ENCODE data around the gene LCNL1.

Gene LCNL1

GRCh38 chr9:137008312-137008711, 25.5 kb downstream of the LCNL1 start:
- TF ChIP-seq, protein P1, sequence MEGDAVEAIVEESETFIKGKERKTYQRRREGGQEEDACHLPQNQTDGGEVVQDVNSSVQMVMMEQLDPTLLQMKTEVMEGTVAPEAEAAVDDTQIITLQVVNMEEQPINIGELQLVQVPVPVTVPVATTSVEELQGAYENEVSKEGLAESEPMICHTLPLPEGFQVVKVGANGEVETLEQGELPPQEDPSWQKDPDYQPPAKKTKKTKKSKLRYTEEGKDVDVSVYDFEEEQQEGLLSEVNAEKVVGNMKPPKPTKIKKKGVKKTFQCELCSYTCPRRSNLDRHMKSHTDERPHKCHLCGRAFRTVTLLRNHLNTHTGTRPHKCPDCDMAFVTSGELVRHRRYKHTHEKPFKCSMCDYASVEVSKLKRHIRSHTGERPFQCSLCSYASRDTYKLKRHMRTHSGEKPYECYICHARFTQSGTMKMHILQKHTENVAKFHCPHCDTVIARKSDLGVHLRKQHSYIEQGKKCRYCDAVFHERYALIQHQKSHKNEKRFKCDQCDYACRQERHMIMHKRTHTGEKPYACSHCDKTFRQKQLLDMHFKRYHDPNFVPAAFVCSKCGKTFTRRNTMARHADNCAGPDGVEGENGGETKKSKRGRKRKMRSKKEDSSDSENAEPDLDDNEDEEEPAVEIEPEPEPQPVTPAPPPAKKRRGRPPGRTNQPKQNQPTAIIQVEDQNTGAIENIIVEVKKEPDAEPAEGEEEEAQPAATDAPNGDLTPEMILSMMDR (IDR thresholded peaks at IDR 0.05; ENCODE audit: poor library complexity, severe bottlenecking) = no peak
- no peak overlapping the region for H3K4me3 ChIP-seq (ENCODE audit: severe bottlenecking)
- no peaks in the 10 kb centered on the region for H3K36me3 ChIP-seq (ENCODE audit: low read depth)
- DNase-seq (ENCODE audit: low spot score) (no peak), ATAC-seq (ENCODE audit: low read depth) (no peak)
- no peak overlapping the region for H3K27ac ChIP-seq (ENCODE audit: poor library complexity, severe bottlenecking)
- H3K9me3 ChIP-seq (ENCODE audit: severe bottlenecking) = no peaks in the 10 kb centered on the region
- H3K27me3 ChIP-seq (ENCODE audit: insufficient read depth, poor library complexity, severe bottlenecking) = no peaks in the 10 kb centered on the region
- no peaks in the 10 kb centered on the region for H3K4me1 ChIP-seq (ENCODE audit: insufficient read depth, poor library complexity, severe bottlenecking)

DNA sequence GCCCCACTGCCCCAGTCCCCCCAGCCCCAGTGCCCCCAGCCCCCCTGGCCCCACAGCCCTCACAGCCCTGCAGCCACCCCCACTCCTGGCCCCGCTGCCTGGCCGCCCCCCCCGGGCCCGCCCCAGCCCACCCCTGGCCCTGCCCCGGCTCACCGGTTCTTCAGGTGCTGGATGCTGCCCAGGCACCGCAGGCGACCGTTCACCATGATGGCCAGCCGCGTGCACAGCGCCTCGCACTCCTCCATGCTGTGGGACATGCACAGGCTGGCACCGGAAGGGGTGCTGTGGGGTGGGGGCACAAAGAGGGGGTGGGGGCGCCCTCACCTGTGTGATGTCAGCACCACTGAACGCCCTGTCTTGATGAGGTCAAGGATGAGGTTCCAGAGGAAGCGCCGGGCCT, 26.4 kb downstream of the LCNL1 start:
- no peaks in the 10 kb centered on the region for H3K4me1 ChIP-seq (ENCODE audit: insufficient read depth, poor library complexity, severe bottlenecking)
- no peaks in the 10 kb centered on the region for H3K36me3 ChIP-seq (ENCODE audit: low read depth)
- TF ChIP-seq, protein P1 (IDR thresholded peaks at IDR 0.05; ENCODE audit: poor library complexity, severe bottlenecking) = no peak
- H3K27ac ChIP-seq (ENCODE audit: poor library complexity, severe bottlenecking) = no peak overlapping the region
- H3K9me3 ChIP-seq (ENCODE audit: severe bottlenecking) = no peaks in the 10 kb centered on the region
- H3K4me3 ChIP-seq (ENCODE audit: severe bottlenecking) = no peak overlapping the region
- no peaks in the 10 kb centered on the region for H3K27me3 ChIP-seq (ENCODE audit: insufficient read depth, poor library complexity, severe bottlenecking)
- ATAC-seq (ENCODE audit: low read depth) = no peak
- no peak for DNase-seq (ENCODE audit: low spot score)

DNA sequence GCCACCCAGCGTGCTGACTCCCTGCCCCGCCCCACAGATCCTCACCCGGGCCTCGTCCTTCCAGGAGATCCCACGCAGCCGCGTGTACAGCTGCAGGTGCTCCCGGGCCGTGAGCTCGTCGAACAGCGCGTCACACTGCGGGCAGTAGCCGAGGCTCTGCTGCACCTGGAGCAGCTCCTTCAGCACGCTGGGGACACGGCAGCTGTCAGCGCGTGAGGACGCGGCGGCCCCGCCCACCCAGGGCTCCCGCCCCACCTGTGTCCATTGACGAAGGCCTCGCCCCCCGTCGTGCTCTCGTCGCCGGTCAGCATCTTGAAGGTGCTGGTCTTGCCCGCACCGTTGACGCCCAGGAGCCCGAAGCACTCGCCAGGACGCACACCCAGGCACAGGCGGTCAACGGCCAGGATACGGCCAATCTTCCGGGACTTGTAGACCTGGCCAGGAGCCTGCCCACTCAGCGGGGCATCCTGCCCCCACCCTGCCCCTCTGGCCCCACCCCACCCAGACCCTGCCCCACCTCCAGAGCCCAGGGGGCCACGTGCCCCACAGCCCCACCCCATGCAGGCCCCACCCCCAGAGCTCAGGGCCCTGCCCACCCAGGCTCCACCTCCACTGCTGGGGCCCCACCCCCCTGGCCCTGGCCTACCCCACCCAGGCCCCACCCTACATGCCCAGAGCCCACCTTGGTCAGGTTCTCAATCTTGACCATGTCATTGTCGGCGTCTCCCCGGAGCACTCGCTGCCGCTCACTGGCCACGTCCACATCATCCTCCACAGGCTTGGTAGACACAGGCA, 27.3 kb downstream of the LCNL1 start:
- DNase-seq (ENCODE audit: low spot score) (no peak), ATAC-seq (ENCODE audit: low read depth) (no peak)
- no peaks in the 10 kb centered on the region for H3K27me3 ChIP-seq (ENCODE audit: insufficient read depth, poor library complexity, severe bottlenecking)
- no peaks in the 10 kb centered on the region for H3K36me3 ChIP-seq (ENCODE audit: low read depth)
- H3K4me1 ChIP-seq (ENCODE audit: insufficient read depth, poor library complexity, severe bottlenecking) = no peaks in the 10 kb centered on the region
- TF ChIP-seq, protein P1 (IDR thresholded peaks at IDR 0.05; ENCODE audit: poor library complexity, severe bottlenecking) = no peak
- no peak overlapping the region for H3K4me3 ChIP-seq (ENCODE audit: severe bottlenecking)
- H3K9me3 ChIP-seq (ENCODE audit: severe bottlenecking) = no peaks in the 10 kb centered on the region
- H3K27ac ChIP-seq (ENCODE audit: poor library complexity, severe bottlenecking) = no peak overlapping the region

DNA sequence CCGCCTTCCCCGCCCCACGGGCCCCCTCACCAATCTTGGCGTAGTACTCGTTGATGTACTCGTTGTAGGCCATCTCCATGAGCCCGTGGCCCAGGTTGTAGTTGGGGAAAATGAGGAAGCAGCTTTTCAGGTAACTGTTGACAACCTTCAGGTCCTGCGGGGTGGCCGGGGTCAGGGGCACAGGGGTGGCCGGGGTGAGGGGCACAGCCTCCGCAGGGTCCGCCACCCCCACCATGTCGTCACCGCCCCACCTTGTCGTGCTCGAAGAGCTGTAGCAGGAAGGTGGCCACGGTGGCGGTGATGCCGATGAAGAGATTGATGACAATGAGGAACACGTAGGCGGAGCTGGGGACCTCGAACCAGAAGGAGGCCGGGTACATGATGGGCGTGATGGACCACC, 28.4 kb downstream of the LCNL1 start:
- Histone ChIP-seq H3K27ac (ENCODE audit: poor library complexity, severe bottlenecking) (no peak overlapping the region), H3K4me1 (ENCODE audit: insufficient read depth, poor library complexity, severe bottlenecking) (no peaks in the 10 kb centered on the region), H3K27me3 (ENCODE audit: insufficient read depth, poor library complexity, severe bottlenecking) (no peaks in the 10 kb centered on the region), H3K4me3 (ENCODE audit: severe bottlenecking) (no peak overlapping the region), H3K36me3 (ENCODE audit: low read depth) (no peaks in the 10 kb centered on the region), H3K9me3 (ENCODE audit: severe bottlenecking) (no peaks in the 10 kb centered on the region)
- TF ChIP-seq, protein P1 (IDR thresholded peaks at IDR 0.05; ENCODE audit: poor library complexity, severe bottlenecking) = no peak
- no peak for DNase-seq (ENCODE audit: low spot score)
- no peak for ATAC-seq (ENCODE audit: low read depth)

All from RWPE2 (cell line).